HepG2 (cell line): ENCODE results near the gene PCYT2. TPM values are rescaled to one million over a fixed set of nuclear protein-coding genes. Genes with fewer than 3 reads are reported as not detected.
A peak's percentile ranks its signal among the peaks of the same experiment; 100 is the strongest.

ENCODE experiments used
- ATAC-seq: fragments of 200-7000 bp; cut with Tn5 transposase; 3 replicates; pipeline ENCODE4 v1.9.1; 2020; ENCODE audit warnings: mild to moderate bottlenecking, moderate library complexity
- BruUV-seq: library from RNA; stranded (reverse); fragments of 400-500 nt; replicated peaks from 2 replicates; lab custom pipeline; 2021; lab: Mats Ljungman, UMichigan
- CTCF ChIA-PET: fragments of 300-600 bp; formaldehyde crosslinking; extraction: SDS; loops from one replicate; lab custom pipeline; 2021; ENCODE audit warnings: low total read pairs, inconsistent platforms, low intra/inter-chr PET ratio; lab: Yijun Ruan, JAX
- POLR2A ChIA-PET: fragments of 350-600 bp; sonication (Branson Sonifier 250); formaldehyde crosslinking; loops from one replicate; lab custom pipeline; 2020; ENCODE audit warnings: antibody characterized with exemption, inconsistent platforms; lab: Yijun Ruan, JAX
- DNase-seq: peaks from one replicate; pipeline ENCODE4 v3.0.0-alpha.2; 2015; ENCODE audit warnings: low spot score
- FAIRE-seq: peaks from 3 replicates; lab custom pipeline; 2011; peaks lifted over from hg19 to GRCh38; lab: Jason Lieb, UNC
- H2AFZ ChIP-seq: one replicate; pipeline ENCODE4 v1.6.1; 2011; ENCODE audit warnings: low read length, inconsistent platforms
- H3K27ac ChIP-seq: fragments of 300-600 bp; 3 replicates; pipeline ENCODE4 v1.8.0; 2011; ENCODE audit warnings: mixed run types, mild to moderate bottlenecking, mixed read lengths, low read length, inconsistent platforms; ENCODE audit not compliant: insufficient read depth; ENCODE audit errors: extremely low read length
- H3K27me3 ChIP-seq, 2 experiments: fragments of 200-600 bp in 1 of 2; 2 replicates in 1 of 2; 3 replicates in 1 of 2; pipeline versions ENCODE4 v1.6.0 to v1.8.0; 2011; ENCODE audit warnings: low read length in 2 of 2, mild to moderate bottlenecking in 2 of 2, moderate library complexity in 2 of 2, inconsistent platforms in 1 of 2; ENCODE audit not compliant: insufficient read depth in 2 of 2, control insufficient read depth in 1 of 2
- H3K36me3 ChIP-seq, 2 experiments: fragments of 200-600 bp in 1 of 2; replicated peaks in 1 of 2; 2 replicates in 1 of 2; 3 replicates in 1 of 2; pipeline versions ENCODE4 v1.5.1 to v1.8.0; 2011; ENCODE audit warnings: low read length in 2 of 2, inconsistent platforms in 1 of 2; ENCODE audit not compliant: insufficient read depth in 2 of 2, control insufficient read depth in 1 of 2
- H3K4me1 ChIP-seq: 2 replicates; pipeline ENCODE4 v1.5.1; 2012; ENCODE audit warnings: low read length, inconsistent platforms; ENCODE audit not compliant: insufficient read depth
- H3K4me2 ChIP-seq: 2 replicates; pipeline ENCODE4 v1.6.0; 2011; ENCODE audit warnings: low read depth, low read length, inconsistent platforms
- H3K4me3 ChIP-seq, 3 experiments: fragments of 200-600 bp in 1 of 3; sonication (generic), shearing (Covaris generic) in 1 of 3; replicated peaks in 1 of 3; 2 replicates each; pipeline ENCODE4 v1.5.1; 2011 to 2016; ENCODE audit warnings: low read length in 3 of 3, inconsistent platforms in 2 of 3, low read depth in 2 of 3, mild to moderate bottlenecking in 2 of 3, control low read depth in 1 of 3, mixed read lengths in 1 of 3; ENCODE audit not compliant: insufficient read depth in 1 of 3
- H3K79me2 ChIP-seq: one replicate; pipeline ENCODE4 v1.6.1; 2011; ENCODE audit warnings: low read length, inconsistent platforms; ENCODE audit not compliant: insufficient read depth
- H3K9ac ChIP-seq: 2 replicates; pipeline ENCODE4 v1.6.0; 2011; ENCODE audit warnings: mild to moderate bottlenecking, low read depth, low read length, inconsistent platforms; ENCODE audit not compliant: insufficient read depth
- H3K9me3 ChIP-seq: 2 replicates; pipeline ENCODE4 v1.5.1; 2012; ENCODE audit warnings: mild to moderate bottlenecking, low read length
- H4K20me1 ChIP-seq: 2 replicates; pipeline ENCODE4 v1.6.0; 2011; ENCODE audit warnings: inconsistent platforms, mild to moderate bottlenecking, low read length, moderate library complexity; ENCODE audit not compliant: insufficient read depth
- BHLHE40 ChIP-seq: IDR thresholded peaks from 2 replicates; pipeline ENCODE4 v1.6.1; 2011; ENCODE audit warnings: low read length, improper control_type of control experiment
- CEBPZ ChIP-seq: IDR thresholded peaks from 2 replicates; pipeline ENCODE4 v1.6.1; 2012; ENCODE audit warnings: low read length, improper control_type of control experiment
- CHD4 ChIP-seq: fragments of 200-600 bp; sonication (generic); IDR thresholded peaks from 2 replicates; pipeline ENCODE4 v1.7.0; 2017; ENCODE audit warnings: mild to moderate bottlenecking, low read length, borderline replicate concordance
- KMT2B ChIP-seq: IDR thresholded peaks from 2 replicates; pipeline ENCODE4 v1.6.1; 2016; ENCODE audit warnings: missing genetic modification reagents, missing compliant biosample characterization
- MAZ ChIP-seq, 2 experiments: sonication (generic) in 1 of 2; formaldehyde crosslinking in 1 of 2; IDR thresholded peaks; 2 replicates each; pipeline versions ENCODE4 v1.5.0 to v1.6.1; 2012 to 2020; ENCODE audit warnings: low read depth in 2 of 2, mild to moderate bottlenecking in 2 of 2, borderline replicate concordance in 1 of 2, improper control_type of control experiment in 1 of 2, low read length in 1 of 2, missing genetic modification reagents in 1 of 2, moderate library complexity in 1 of 2
- SOX5 ChIP-seq: IDR thresholded peaks from 2 replicates; pipeline ENCODE4 v1.6.1; 2016; ENCODE audit warnings: borderline replicate concordance
- SP2 ChIP-seq: sonication (generic); formaldehyde crosslinking; IDR thresholded peaks from 2 replicates; pipeline ENCODE4 v1.5.1; 2020; ENCODE audit warnings: mild to moderate bottlenecking, missing genetic modification reagents
- SP4 ChIP-seq: sonication (generic); formaldehyde crosslinking; IDR thresholded peaks from 2 replicates; pipeline ENCODE4 v1.8.1; 2023; ENCODE audit warnings: mild to moderate bottlenecking, missing genetic modification reagents
- SPEN ChIP-seq: sonication (generic); formaldehyde crosslinking; IDR thresholded peaks from 2 replicates; pipeline ENCODE4 v1.5.1; 2020; ENCODE audit warnings: low read depth, mild to moderate bottlenecking, missing genetic modification reagents
- TSC22D2 ChIP-seq: sonication (generic); formaldehyde crosslinking; IDR thresholded peaks from 2 replicates; pipeline ENCODE4 v1.5.1; 2020; ENCODE audit warnings: missing genetic modification reagents, mild to moderate bottlenecking, borderline replicate concordance
- ZFP36L2 ChIP-seq: sonication (generic); formaldehyde crosslinking; IDR thresholded peaks from 2 replicates; pipeline ENCODE4 v1.4.0; 2020; ENCODE audit warnings: missing genetic modification reagents
- ZMYM4 ChIP-seq: sonication (generic); formaldehyde crosslinking; IDR thresholded peaks from 2 replicates; pipeline ENCODE4 v1.8.1; 2023; ENCODE audit warnings: mild to moderate bottlenecking, missing genetic modification reagents
- ZNF205 ChIP-seq: IDR thresholded peaks from 2 replicates; pipeline ENCODE4 v1.6.1; 2018; ENCODE audit warnings: missing biosample characterization, missing genetic modification reagents
- ZNF274 ChIP-seq: sonication (generic); formaldehyde crosslinking; IDR thresholded peaks from 2 replicates; pipeline ENCODE4 v1.5.1; 2020; ENCODE audit warnings: mild to moderate bottlenecking, missing genetic modification reagents
- ZNF33A ChIP-seq: sonication (generic); formaldehyde crosslinking; IDR thresholded peaks from 2 replicates; pipeline ENCODE4 v1.5.1; 2020; ENCODE audit warnings: missing genetic modification reagents, mild to moderate bottlenecking, moderate library complexity, borderline replicate concordance
- ZNF441 ChIP-seq: sonication (generic); formaldehyde crosslinking; IDR thresholded peaks from 2 replicates; pipeline ENCODE4 v1.7.0; 2021; ENCODE audit warnings: missing genetic modification reagents, borderline replicate concordance
- ZNF652 ChIP-seq: IDR thresholded peaks from 2 replicates; pipeline ENCODE4 v1.6.1; 2016; ENCODE audit warnings: low read depth, borderline replicate concordance
- ZNF710 ChIP-seq: sonication (generic); formaldehyde crosslinking; IDR thresholded peaks from 2 replicates; pipeline ENCODE4 v1.5.0; 2020; ENCODE audit warnings: mild to moderate bottlenecking, missing genetic modification reagents, borderline replicate concordance
- WGBS: methylation state at CpG from one replicate; pipeline ENCODE4 v1.1.6; 2017; ENCODE audit warnings: low lambda C conversion rate; 5-methylcytosine and 5-hydroxymethylcytosine counted together
- in situ Hi-C: cut with HindIII; loops from 2 replicates; pipeline ENCODE4 v1.10.0; 2017; ENCODE audit warnings: low pct_unique_long_range_greater_than_20kb; ENCODE audit not compliant: extremely low pct_ligation_motif_present
- intact Hi-C: fragments of 100-400 bp; cut with micrococcal nuclease; formaldehyde crosslinking; loops from one replicate; pipeline ENCODE4 v1.10.0; 2022; ENCODE audit not compliant: unreplicated experiment
- polyA plus RNA-seq, 8 experiments: library from polyadenylated mRNA; depleted of rRNA in 3 of 8; stranded (reverse) in 7 of 8; unstranded in 1 of 8; fragments of >200 nt; fragmentation: Illumina TruSeq in 4 of 8; extraction: Trizol in 4 of 8; gene quantifications; 2 replicates each; pipeline versions ENCODE4 v1.2.1 to v1.2.3, GENCODE V29; 2011 to 2016; ENCODE audit warnings: low read depth in 4 of 8, missing spikeins in 1 of 8, mixed read lengths in 1 of 8; ENCODE audit not compliant: insufficient read depth in 1 of 8
- total RNA-seq, 5 experiments: library from RNA; depleted of rRNA; stranded (reverse); fragments of >200 nt; fragmentation: Illumina TruSeq; extraction: Trizol; gene quantifications; 2 replicates each; pipeline ENCODE4 v1.2.3, GENCODE V29; 2016; ENCODE audit warnings: low read depth in 1 of 5

The PCYT2 gene
- total and polyA plus RNA-seq, 2 of the 13 experiments (the other 11 are each of a cell fraction or from before 2014, with no cell fraction given), result 147 to 297 TPM

GRCh38 chr17:81869221-81870130 is 41.7 kb downstream of the PCYT2 start:
- no TSS peak for BruUV-seq
- Histone ChIP-seq H3K4me1 (peaks cover 74% of the 10 kb centered on the region), H3K79me2 (peaks cover 25% of the 10 kb centered on the region), H3K36me3 (peaks cover 16 to 27% of the 10 kb centered on the region in 2 experiments), H2AFZ (no peak overlapping the region), H3K9me3 (no peaks in the 10 kb centered on the region), H3K27me3 (no peaks in the 10 kb centered on the region), H3K4me2 (peak overlapping the region; percentile 75), H3K4me3 (peak overlapping the region; percentile 72 to 92 (median 85)), H3K27ac (peak overlapping the region; percentile 80), H3K9ac (peak overlapping the region; percentile 88), H4K20me1 (peaks cover 44% of the 10 kb centered on the region; the same call in 1 of the 2 replicates)
- FAIRE-seq (no peak), ATAC-seq (peak; percentile 26), DNase-seq (no peak)
- POLR2A ChIA-PET, result interaction anchor here (0.6 to 4.3 kb wide), 23 partner anchors 8 to 168 kb away, joined by 3 to 26 read pairs (median 4); partner anchors contain the start of genes ALYREF, ANAPC11, CENPX and DCXR
- intact Hi-C loops, result loop anchor here (5.0 kb wide), 2 partner anchors 43 to 153 kb away; partner anchors contain the start of genes CENPX, LRRC45 and PCYT2
- CTCF ChIA-PET, result interaction anchor here (1.4 kb wide), 1 partner anchor 151 kb away, joined by 3 read pairs; no protein-coding TSS in a partner anchor
- in situ Hi-C loops, result no loop called here
- WGBS, result 61% methylated on average over 38 of the region's 52 CpGs
- TF ChIP-seq ZMYM4, result no peak
- no peak for TF ChIP-seq SOX5
- peak; percentile 35; the same call in 1 of the 2 replicates for TF ChIP-seq MAZ (IDR thresholded peaks at IDR 0.05; ENCODE audit: borderline replicate concordance, low read depth, low read length)
- TF ChIP-seq MAZ (CRISPR knock-in tag; IDR thresholded peaks at IDR 0.05; ENCODE audit: low read depth), result no peak; the same call in 1 of the 2 replicates
- no peak for TF ChIP-seq ZFP36L2 (CRISPR knock-in tag)
- no peak for TF ChIP-seq CEBPZ
- TF ChIP-seq ZNF441 (CRISPR knock-in tag), result no peak
- no peak for TF ChIP-seq SP2 (CRISPR knock-in tag)
- TF ChIP-seq TSC22D2 (CRISPR knock-in tag), result 0 out of 2 replicates have a peak, but pooled peaks have one; percentile 4
- TF ChIP-seq CHD4, result 0 out of 2 replicates have a peak, but pooled peaks have one; percentile 49
- TF ChIP-seq SP4 (CRISPR knock-in tag), result no peak
- TF ChIP-seq ZNF33A (CRISPR knock-in tag), result no peak
- no peak for TF ChIP-seq ZNF710 (CRISPR knock-in tag)
- TF ChIP-seq ZNF274 (CRISPR knock-in tag), result peak; percentile 66; the same call in 1 of the 2 replicates
- no peak for TF ChIP-seq BHLHE40
- TF ChIP-seq ZNF652 (CRISPR knock-in tag), result no peak
- TF ChIP-seq KMT2B (CRISPR knock-in tag), result no peak
- no peak; the same call in 1 of the 2 replicates for TF ChIP-seq ZNF205 (CRISPR knock-in tag)
- peak; percentile 15 for TF ChIP-seq SPEN (CRISPR knock-in tag)
